WTC11 (cell line): ENCODE results near the gene PTPRN2.

Experiments used
- SMAD3 ChIP-seq: sonication (generic); formaldehyde crosslinking; IDR thresholded peaks from 2 replicates; pipeline ENCODE4 v1.8.0; 2022; ENCODE audit warnings: missing genetic modification reagents, mild to moderate bottlenecking, borderline replicate concordance
- TF ChIP-seq, protein P1 (sequence below): sonication (generic); formaldehyde crosslinking; conservative IDR thresholded peaks from 2 replicates; pipeline ENCODE4 v1.8.1; 2023; ENCODE audit warnings: mild to moderate bottlenecking, low read depth, missing genetic modification reagents, moderate library complexity
- TF ChIP-seq, protein P2 (sequence below): sonication (generic); formaldehyde crosslinking; IDR thresholded peaks from 2 replicates; pipeline ENCODE4 v1.8.0; 2022; ENCODE audit warnings: mild to moderate bottlenecking, missing genetic modification reagents
- TF ChIP-seq, protein P3 (sequence below): sonication (generic); formaldehyde crosslinking; IDR thresholded peaks from 2 replicates; pipeline ENCODE4 v1.8.1; 2022; ENCODE audit warnings: low read depth, mild to moderate bottlenecking, moderate library complexity, missing genetic modification reagents, borderline replicate concordance

DNA sequence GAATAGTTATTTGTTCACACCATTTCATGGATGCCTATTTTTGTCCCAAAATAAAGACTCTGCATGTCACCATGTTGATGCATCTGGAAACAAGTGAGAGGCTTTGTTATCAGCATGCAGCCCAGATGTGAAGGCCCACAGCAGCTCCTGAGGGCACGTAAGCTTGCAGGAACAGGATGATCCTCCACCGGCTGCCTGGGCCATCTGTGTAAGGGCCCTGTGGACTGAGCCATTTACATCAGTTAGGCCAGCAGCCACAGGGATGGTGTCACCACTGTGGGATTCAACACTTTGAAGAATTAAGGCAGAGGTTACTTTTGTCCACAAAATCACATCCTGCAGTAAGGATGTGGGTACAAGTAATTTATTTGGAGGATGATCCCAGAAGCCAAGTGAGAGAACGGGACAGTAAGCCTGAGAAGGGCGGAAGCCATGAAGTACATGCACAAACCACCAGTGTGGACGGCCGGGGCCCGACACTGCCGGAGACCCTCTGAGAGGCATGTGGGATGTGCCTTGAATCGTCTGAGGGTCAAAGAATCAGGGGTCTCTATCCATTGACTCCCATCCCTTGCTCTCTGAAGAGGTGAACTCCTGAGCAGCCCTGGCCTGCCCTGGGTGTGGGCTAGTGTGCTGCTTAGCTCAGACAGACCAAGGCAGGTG lies 641.1 kb downstream of the PTPRN2 start:
- TF ChIP-seq, protein P1, sequence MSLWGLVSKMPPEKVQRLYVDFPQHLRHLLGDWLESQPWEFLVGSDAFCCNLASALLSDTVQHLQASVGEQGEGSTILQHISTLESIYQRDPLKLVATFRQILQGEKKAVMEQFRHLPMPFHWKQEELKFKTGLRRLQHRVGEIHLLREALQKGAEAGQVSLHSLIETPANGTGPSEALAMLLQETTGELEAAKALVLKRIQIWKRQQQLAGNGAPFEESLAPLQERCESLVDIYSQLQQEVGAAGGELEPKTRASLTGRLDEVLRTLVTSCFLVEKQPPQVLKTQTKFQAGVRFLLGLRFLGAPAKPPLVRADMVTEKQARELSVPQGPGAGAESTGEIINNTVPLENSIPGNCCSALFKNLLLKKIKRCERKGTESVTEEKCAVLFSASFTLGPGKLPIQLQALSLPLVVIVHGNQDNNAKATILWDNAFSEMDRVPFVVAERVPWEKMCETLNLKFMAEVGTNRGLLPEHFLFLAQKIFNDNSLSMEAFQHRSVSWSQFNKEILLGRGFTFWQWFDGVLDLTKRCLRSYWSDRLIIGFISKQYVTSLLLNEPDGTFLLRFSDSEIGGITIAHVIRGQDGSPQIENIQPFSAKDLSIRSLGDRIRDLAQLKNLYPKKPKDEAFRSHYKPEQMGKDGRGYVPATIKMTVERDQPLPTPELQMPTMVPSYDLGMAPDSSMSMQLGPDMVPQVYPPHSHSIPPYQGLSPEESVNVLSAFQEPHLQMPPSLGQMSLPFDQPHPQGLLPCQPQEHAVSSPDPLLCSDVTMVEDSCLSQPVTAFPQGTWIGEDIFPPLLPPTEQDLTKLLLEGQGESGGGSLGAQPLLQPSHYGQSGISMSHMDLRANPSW (CRISPR knock-in tag), result no peak
- no peak for TF ChIP-seq SMAD3 (CRISPR knock-in tag)
- TF ChIP-seq, protein P2, sequence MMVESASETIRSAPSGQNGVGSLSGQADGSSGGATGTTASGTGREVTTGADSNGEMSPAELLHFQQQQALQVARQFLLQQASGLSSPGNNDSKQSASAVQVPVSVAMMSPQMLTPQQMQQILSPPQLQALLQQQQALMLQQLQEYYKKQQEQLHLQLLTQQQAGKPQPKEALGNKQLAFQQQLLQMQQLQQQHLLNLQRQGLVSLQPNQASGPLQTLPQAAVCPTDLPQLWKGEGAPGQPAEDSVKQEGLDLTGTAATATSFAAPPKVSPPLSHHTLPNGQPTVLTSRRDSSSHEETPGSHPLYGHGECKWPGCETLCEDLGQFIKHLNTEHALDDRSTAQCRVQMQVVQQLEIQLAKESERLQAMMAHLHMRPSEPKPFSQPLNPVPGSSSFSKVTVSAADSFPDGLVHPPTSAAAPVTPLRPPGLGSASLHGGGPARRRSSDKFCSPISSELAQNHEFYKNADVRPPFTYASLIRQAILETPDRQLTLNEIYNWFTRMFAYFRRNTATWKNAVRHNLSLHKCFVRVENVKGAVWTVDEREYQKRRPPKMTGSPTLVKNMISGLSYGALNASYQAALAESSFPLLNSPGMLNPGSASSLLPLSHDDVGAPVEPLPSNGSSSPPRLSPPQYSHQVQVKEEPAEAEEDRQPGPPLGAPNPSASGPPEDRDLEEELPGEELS (CRISPR knock-in tag), result no peak
- TF ChIP-seq, protein P3, sequence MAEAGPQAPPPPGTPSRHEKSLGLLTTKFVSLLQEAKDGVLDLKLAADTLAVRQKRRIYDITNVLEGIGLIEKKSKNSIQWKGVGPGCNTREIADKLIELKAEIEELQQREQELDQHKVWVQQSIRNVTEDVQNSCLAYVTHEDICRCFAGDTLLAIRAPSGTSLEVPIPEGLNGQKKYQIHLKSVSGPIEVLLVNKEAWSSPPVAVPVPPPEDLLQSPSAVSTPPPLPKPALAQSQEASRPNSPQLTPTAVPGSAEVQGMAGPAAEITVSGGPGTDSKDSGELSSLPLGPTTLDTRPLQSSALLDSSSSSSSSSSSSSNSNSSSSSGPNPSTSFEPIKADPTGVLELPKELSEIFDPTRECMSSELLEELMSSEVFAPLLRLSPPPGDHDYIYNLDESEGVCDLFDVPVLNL (CRISPR knock-in tag), result no peak
